ENCODE measurements around the gene ANK3. TPM values are rescaled to one million over a fixed set of nuclear protein-coding genes. Genes with fewer than 3 reads are reported as not detected.

ANK3 gene
- total and polyA plus RNA-seq, 2 experiments from 2014 or later, result 0.14 to 0.54 TPM

DNA sequence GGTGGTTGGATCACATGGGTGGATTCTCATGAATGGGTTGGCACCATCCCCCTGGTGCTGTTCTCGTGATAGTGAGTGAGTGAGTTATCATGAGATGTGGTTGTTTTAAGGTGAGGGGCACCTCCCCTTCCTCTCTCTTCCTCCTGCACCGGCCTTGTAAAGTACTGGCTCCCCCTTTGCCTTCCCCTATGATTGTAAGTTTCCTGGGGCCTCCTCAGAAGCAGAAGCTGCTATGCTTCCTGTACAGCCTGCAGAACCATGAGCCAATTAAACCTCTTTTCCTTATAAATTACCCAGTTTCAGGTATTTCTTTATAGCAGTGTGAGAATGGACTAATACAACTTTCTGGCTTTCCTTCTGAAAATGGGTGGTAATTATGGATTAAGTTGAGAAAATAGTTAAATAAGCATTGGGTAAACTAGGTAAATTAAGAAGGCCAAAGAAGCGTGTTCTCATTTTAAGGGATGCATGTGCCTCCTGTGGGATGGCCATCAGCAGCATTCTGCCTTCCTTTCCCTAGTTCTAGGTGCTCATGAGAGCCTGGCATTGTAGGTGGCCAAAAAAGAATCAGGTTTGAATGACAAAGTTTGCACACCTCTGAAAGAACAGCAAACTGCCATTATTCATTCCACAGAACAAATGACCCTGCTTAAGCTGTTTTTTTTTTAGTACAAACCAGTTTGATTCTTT lies 242.0 kb downstream of the ANK3 start:
- Histone ChIP-seq H3F3A (ENCODE audit: insufficient read depth) (no peaks in the 10 kb centered on the region), H3K4me3 (no peak overlapping the region), H3K27me3 (replicated peaks; ENCODE audit: insufficient read depth) (no peaks in the 10 kb centered on the region), H3K4me2 (ENCODE audit: unreplicated experiment) (no peak overlapping the region), H3K9ac (no peak overlapping the region), H3K9me2 (ENCODE audit: insufficient read depth) (no peaks in the 10 kb centered on the region; the same call in 1 of the 2 replicates), H3K36me3 (ENCODE audit: low read depth) (no peaks in the 10 kb centered on the region), H3K27ac (no peak overlapping the region), H4K20me1 (ENCODE audit: insufficient read depth) (no peaks in the 10 kb centered on the region), H2AFZ (no peak overlapping the region), H3K79me2 (ENCODE audit: insufficient read depth) (no peaks in the 10 kb centered on the region), H3K4me1 (ENCODE audit: insufficient read depth) (no peaks in the 10 kb centered on the region; the same call in 1 of the 2 replicates), H3K9me3 (ENCODE audit: low read depth) (no peaks in the 10 kb centered on the region)
- in situ Hi-C loops (cut with MboI), result no loop called here
- no peak for DNase-seq
- TF ChIP-seq EZH2phosphoT487 (IDR thresholded peaks at IDR 0.05; ENCODE audit: insufficient read depth, low read depth), result no peak
- TF ChIP-seq EZH2 (IDR thresholded peaks at IDR 0.05; ENCODE audit: insufficient read depth, poor library complexity, severe bottlenecking), result no peak
- 69 to 70% methylated on average over 3 of the region's 3 CpGs for WGBS, 2 experiments (ENCODE audit: low coverage in 1 of 2, low lambda C conversion rate in 2 of 2, missing lambda C conversion rate in 2 of 2)

DNA sequence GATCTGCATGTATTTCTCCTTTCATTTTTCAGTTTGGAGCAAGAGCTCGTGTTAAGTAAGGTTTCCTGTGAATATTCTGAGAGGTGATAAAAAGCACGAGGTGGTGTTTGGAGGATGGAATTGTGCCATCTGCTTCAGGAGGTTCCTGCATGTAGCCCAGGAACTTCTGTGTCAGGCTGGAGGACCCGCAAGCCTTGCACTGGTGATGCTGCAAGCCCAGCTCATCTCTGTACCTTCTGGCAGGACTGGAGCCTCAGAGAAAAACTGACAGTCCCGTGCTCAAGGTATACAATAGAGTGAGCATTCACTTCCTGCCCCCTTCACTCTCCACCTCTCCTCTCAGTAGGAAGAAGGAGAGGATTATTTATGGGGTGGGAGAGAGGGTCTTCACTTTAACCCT lies 242.7 kb downstream of the ANK3 start:
- no peak for DNase-seq
- 51 to 52% methylated on average over 4 of the region's 4 CpGs for WGBS, 2 experiments (ENCODE audit: low coverage in 1 of 2, low lambda C conversion rate in 2 of 2, missing lambda C conversion rate in 2 of 2)
- Histone ChIP-seq H4K20me1 (ENCODE audit: insufficient read depth) (no peaks in the 10 kb centered on the region), H3K9me3 (ENCODE audit: low read depth) (no peaks in the 10 kb centered on the region), H2AFZ (no peak overlapping the region; the same call in 1 of the 2 replicates), H3K4me1 (ENCODE audit: insufficient read depth) (no peaks in the 10 kb centered on the region; the same call in 1 of the 2 replicates), H3K27me3 (replicated peaks; ENCODE audit: insufficient read depth) (no peaks in the 10 kb centered on the region), H3K9me2 (ENCODE audit: insufficient read depth) (no peaks in the 10 kb centered on the region; the same call in 1 of the 2 replicates), H3K27ac (no peak overlapping the region), H3K4me3 (no peak overlapping the region), H3K79me2 (ENCODE audit: insufficient read depth) (no peaks in the 10 kb centered on the region), H3K9ac (no peak overlapping the region), H3K4me2 (ENCODE audit: unreplicated experiment) (no peak overlapping the region), H3K36me3 (ENCODE audit: low read depth) (no peaks in the 10 kb centered on the region), H3F3A (ENCODE audit: insufficient read depth) (no peaks in the 10 kb centered on the region)
- TF ChIP-seq EZH2phosphoT487 (IDR thresholded peaks at IDR 0.05; ENCODE audit: insufficient read depth, low read depth) (no peak), EZH2 (IDR thresholded peaks at IDR 0.05; ENCODE audit: insufficient read depth, poor library complexity, severe bottlenecking) (no peak)
- in situ Hi-C loops (cut with MboI), result no loop called here

DNA sequence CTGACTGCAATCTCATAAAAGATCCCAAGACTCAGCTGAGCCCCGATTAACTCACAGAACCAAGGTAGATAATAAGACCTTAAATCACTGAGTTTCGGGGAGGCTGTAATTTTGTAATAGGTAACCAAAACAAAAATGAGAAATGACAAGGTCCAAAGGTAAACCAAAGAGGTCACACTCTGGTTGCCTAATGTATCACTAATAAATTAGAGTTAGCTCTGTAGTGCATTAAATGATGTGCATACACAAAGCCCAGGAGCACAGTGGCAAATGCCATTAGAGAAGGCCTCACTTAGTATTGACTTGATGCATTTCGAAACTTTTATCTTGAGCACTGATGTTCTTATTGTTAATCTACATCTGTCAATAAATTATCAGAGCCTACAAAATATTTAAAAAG lies 245.6 kb downstream of the ANK3 start:
- Histone ChIP-seq H3K27me3 (replicated peaks; ENCODE audit: insufficient read depth) (no peaks in the 10 kb centered on the region), H3K27ac (no peak overlapping the region), H3K9me3 (ENCODE audit: low read depth) (no peaks in the 10 kb centered on the region), H3K36me3 (ENCODE audit: low read depth) (no peaks in the 10 kb centered on the region), H3K4me2 (ENCODE audit: unreplicated experiment) (no peak overlapping the region), H3K9ac (no peak overlapping the region), H3F3A (ENCODE audit: insufficient read depth) (no peaks in the 10 kb centered on the region), H3K4me3 (no peak overlapping the region), H4K20me1 (ENCODE audit: insufficient read depth) (no peaks in the 10 kb centered on the region), H3K79me2 (ENCODE audit: insufficient read depth) (no peaks in the 10 kb centered on the region), H2AFZ (no peak overlapping the region), H3K9me2 (ENCODE audit: insufficient read depth) (no peaks in the 10 kb centered on the region; the same call in 1 of the 2 replicates), H3K4me1 (ENCODE audit: insufficient read depth) (peaks cover 7% of the 10 kb centered on the region)
- in situ Hi-C loops (cut with MboI), result no loop called here
- TF ChIP-seq EZH2phosphoT487 (IDR thresholded peaks at IDR 0.05; ENCODE audit: insufficient read depth, low read depth) (no peak), EZH2 (IDR thresholded peaks at IDR 0.05; ENCODE audit: insufficient read depth, poor library complexity, severe bottlenecking) (no peak)
- DNase-seq, result no peak
- WGBS, 2 experiments (ENCODE audit: low coverage in 1 of 2, low lambda C conversion rate in 2 of 2, missing lambda C conversion rate in 2 of 2), result 84 to 93% methylated on average over 3 of the region's 3 CpGs

DNA sequence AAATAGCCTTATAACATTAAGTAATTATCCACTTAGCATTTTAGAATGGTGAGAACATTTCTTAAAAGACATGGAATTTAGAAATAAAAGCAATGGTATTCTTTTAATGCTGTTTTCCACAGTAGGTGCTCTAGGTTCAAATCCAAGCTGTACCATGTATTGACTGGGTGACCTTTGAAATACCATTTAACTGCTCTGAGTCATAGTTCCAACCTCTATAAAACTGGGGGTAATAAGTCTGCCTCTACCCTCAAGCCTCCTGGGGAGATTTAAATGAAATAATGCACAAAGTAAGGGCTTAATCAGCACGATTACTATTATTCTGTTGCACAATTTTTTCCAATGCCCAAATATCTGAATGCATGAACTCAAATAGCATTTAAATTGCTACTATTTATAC lies 246.9 kb downstream of the ANK3 start:
- H3K36me3 ChIP-seq (ENCODE audit: low read depth), result no peaks in the 10 kb centered on the region
- no peak overlapping the region for H2AFZ ChIP-seq
- no peak for DNase-seq
- no peaks in the 10 kb centered on the region for H3K27me3 ChIP-seq (replicated peaks; ENCODE audit: insufficient read depth)
- H3K79me2 ChIP-seq (ENCODE audit: insufficient read depth), result no peaks in the 10 kb centered on the region
- H3F3A ChIP-seq (ENCODE audit: insufficient read depth), result no peaks in the 10 kb centered on the region
- in situ Hi-C loops (cut with MboI), result no loop called here
- no peaks in the 10 kb centered on the region for H4K20me1 ChIP-seq (ENCODE audit: insufficient read depth)
- H3K4me1 ChIP-seq (ENCODE audit: insufficient read depth), result peaks cover 7% of the 10 kb centered on the region
- WGBS, 2 experiments (ENCODE audit: low coverage in 1 of 2, low lambda C conversion rate in 2 of 2, missing lambda C conversion rate in 2 of 2), result 74 to 79% methylated on average over 1 of the region's 1 CpG
- H3K9ac ChIP-seq, result no peak overlapping the region
- no peak for TF ChIP-seq EZH2 (IDR thresholded peaks at IDR 0.05; ENCODE audit: insufficient read depth, poor library complexity, severe bottlenecking)
- no peak for TF ChIP-seq EZH2phosphoT487 (IDR thresholded peaks at IDR 0.05; ENCODE audit: insufficient read depth, low read depth)
- no peak overlapping the region for H3K4me3 ChIP-seq
- no peak overlapping the region for H3K4me2 ChIP-seq (ENCODE audit: unreplicated experiment)
- no peaks in the 10 kb centered on the region; the same call in 1 of the 2 replicates for H3K9me2 ChIP-seq (ENCODE audit: insufficient read depth)
- H3K9me3 ChIP-seq (ENCODE audit: low read depth), result no peaks in the 10 kb centered on the region
- no peak overlapping the region for H3K27ac ChIP-seq
